ENCODE data around the gene OSBPL10.

OSBPL10 gene

GRCh38 chr3:31859245-31859644 lies 121.8 kb downstream of the OSBPL10 start:
- TF ChIP-seq EZH2phosphoT487 (IDR thresholded peaks at IDR 0.05; ENCODE audit: low read depth) (no peak), CTCF (IDR thresholded peaks at IDR 0.05; ENCODE audit: low read depth, low read length) (no peak)
- H3K4me2 ChIP-seq (ENCODE audit: low read length), result no peak overlapping the region
- H3K4me3 ChIP-seq (ENCODE audit: low read length), result no peak overlapping the region
- H3K36me3 ChIP-seq (replicated peaks; ENCODE audit: low read depth, low read length), result peaks cover 16% of the 10 kb centered on the region
- H4K20me1 ChIP-seq (ENCODE audit: insufficient read depth, low read length), result no peaks in the 10 kb centered on the region
- H3K27ac ChIP-seq (ENCODE audit: low read length), result peak overlapping the region; percentile 27
- H3K9me3 ChIP-seq (ENCODE audit: insufficient read depth, low read length), result no peaks in the 10 kb centered on the region
- H3K79me2 ChIP-seq (ENCODE audit: low read length), result peaks cover 7% of the 10 kb centered on the region
- H3K9ac ChIP-seq (ENCODE audit: low read length), result no peak overlapping the region
- H2AFZ ChIP-seq (ENCODE audit: low read depth, low read length), result no peak overlapping the region
- H3K27me3 ChIP-seq (ENCODE audit: low read depth, low read length), result no peaks in the 10 kb centered on the region
- peaks cover 56% of the 10 kb centered on the region for H3K4me1 ChIP-seq (ENCODE audit: low read length)

GRCh38 chr3:31858439-31858838 lies 122.6 kb downstream of the OSBPL10 start:
- no peaks in the 10 kb centered on the region for H3K27me3 ChIP-seq (ENCODE audit: low read depth, low read length)
- peak overlapping the region; percentile 4; the same call in 1 of the 2 replicates for H3K9ac ChIP-seq (ENCODE audit: low read length)
- no peak overlapping the region for H3K4me3 ChIP-seq (ENCODE audit: low read length)
- peaks cover 7% of the 10 kb centered on the region for H3K79me2 ChIP-seq (ENCODE audit: low read length)
- H4K20me1 ChIP-seq (ENCODE audit: insufficient read depth, low read length), result no peaks in the 10 kb centered on the region
- no peaks in the 10 kb centered on the region for H3K9me3 ChIP-seq (ENCODE audit: insufficient read depth, low read length)
- H3K4me2 ChIP-seq (ENCODE audit: low read length), result peak overlapping the region; percentile 10
- TF ChIP-seq EZH2phosphoT487 (IDR thresholded peaks at IDR 0.05; ENCODE audit: low read depth) (no peak), CTCF (IDR thresholded peaks at IDR 0.05; ENCODE audit: low read depth, low read length) (peak; percentile 74)
- no peak overlapping the region for H2AFZ ChIP-seq (ENCODE audit: low read depth, low read length)
- H3K36me3 ChIP-seq (replicated peaks; ENCODE audit: low read depth, low read length), result peaks cover 16% of the 10 kb centered on the region
- H3K4me1 ChIP-seq (ENCODE audit: low read length), result peaks cover 58% of the 10 kb centered on the region
- peak overlapping the region; percentile 27 for H3K27ac ChIP-seq (ENCODE audit: low read length)

- H2AFZ ChIP-seq (ENCODE audit: low read depth, low read length), result no peak overlapping the region
- 0 out of 2 replicates have a peak overlapping the region, but pooled peaks have one; percentile 8 for H3K27ac ChIP-seq (ENCODE audit: low read length)
- H3K4me1 ChIP-seq (ENCODE audit: low read length), result peaks cover 30% of the 10 kb centered on the region
- TF ChIP-seq EZH2phosphoT487 (IDR thresholded peaks at IDR 0.05; ENCODE audit: low read depth) (no peak), CTCF (IDR thresholded peaks at IDR 0.05; ENCODE audit: low read depth, low read length) (no peak)
- H3K36me3 ChIP-seq (replicated peaks; ENCODE audit: low read depth, low read length), result no peaks in the 10 kb centered on the region
- no peaks in the 10 kb centered on the region for H3K9me3 ChIP-seq (ENCODE audit: insufficient read depth, low read length)
- H3K9ac ChIP-seq (ENCODE audit: low read length), result peak overlapping the region; percentile 11
- H4K20me1 ChIP-seq (ENCODE audit: insufficient read depth, low read length), result no peaks in the 10 kb centered on the region
- H3K27me3 ChIP-seq (ENCODE audit: low read depth, low read length), result no peaks in the 10 kb centered on the region
- no peaks in the 10 kb centered on the region for H3K79me2 ChIP-seq (ENCODE audit: low read length)
- H3K4me3 ChIP-seq (ENCODE audit: low read length), result peak overlapping the region; percentile 22
- peak overlapping the region; percentile 62 for H3K4me2 ChIP-seq (ENCODE audit: low read length)
These were observed 127.5 kb downstream of the OSBPL10 start for GRCh38 chr3:31853580-31853979.

- Histone ChIP-seq H3K27me3 (ENCODE audit: low read depth, low read length) (no peaks in the 10 kb centered on the region), H4K20me1 (ENCODE audit: insufficient read depth, low read length) (no peaks in the 10 kb centered on the region), H3K9me3 (ENCODE audit: insufficient read depth, low read length) (no peaks in the 10 kb centered on the region), H2AFZ (ENCODE audit: low read depth, low read length) (no peak overlapping the region), H3K36me3 (replicated peaks; ENCODE audit: low read depth, low read length) (no peaks in the 10 kb centered on the region), H3K9ac (ENCODE audit: low read length) (no peak overlapping the region), H3K4me2 (ENCODE audit: low read length) (no peak overlapping the region), H3K79me2 (ENCODE audit: low read length) (no peaks in the 10 kb centered on the region), H3K27ac (ENCODE audit: low read length) (no peak overlapping the region), H3K4me3 (ENCODE audit: low read length) (no peak overlapping the region), H3K4me1 (ENCODE audit: low read length) (peaks cover 21% of the 10 kb centered on the region)
- no peak for TF ChIP-seq EZH2phosphoT487 (IDR thresholded peaks at IDR 0.05; ENCODE audit: low read depth)
- TF ChIP-seq CTCF (IDR thresholded peaks at IDR 0.05; ENCODE audit: low read depth, low read length), result no peak
These were observed 129.8 kb downstream of the OSBPL10 start for GRCh38 chr3:31851278-31851677.
